Neural progenitor cell (in vitro differentiated cells): Measurements from ENCODE around the gene BPIFA2. TPM values are rescaled to one million over a fixed set of nuclear protein-coding genes. Genes with fewer than 3 reads are reported as not detected.

Experiments
- DNase-seq: peaks from one replicate; pipeline ENCODE4 v3.0.0-alpha.2; 2016; ENCODE audit warnings: low spot score
- H2AFZ ChIP-seq: fragments of 200-600 bp; sonication (generic); replicated peaks from 2 replicates; pipeline ENCODE4 v1.6.1; 2016; ENCODE audit warnings: antibody characterized with exemption
- H3F3A ChIP-seq: fragments of 200-600 bp; sonication (generic); 2 replicates; pipeline ENCODE4 v1.6.1; 2016; ENCODE audit warnings: antibody characterized with exemption, low read depth
- H3K27ac ChIP-seq: fragments of 200-600 bp; sonication (generic); 2 replicates; pipeline ENCODE4 v1.5.1; 2016; ENCODE audit warnings: mild to moderate bottlenecking
- H3K27me3 ChIP-seq: fragments of 200-600 bp; sonication (generic); 2 replicates; pipeline ENCODE4 v1.6.1; 2016; ENCODE audit warnings: mild to moderate bottlenecking, moderate library complexity
- H3K36me3 ChIP-seq: fragments of 200-600 bp; sonication (generic); 2 replicates; pipeline ENCODE4 v1.5.1; 2016
- H3K4me1 ChIP-seq: fragments of 200-600 bp; sonication (generic); 2 replicates; pipeline ENCODE4 v1.6.1; 2016; ENCODE audit warnings: mixed run types
- H3K4me2 ChIP-seq: fragments of 200-600 bp; sonication (generic); 2 replicates; pipeline ENCODE4 v1.6.1; 2016
- H3K4me3 ChIP-seq: fragments of 200-600 bp; sonication (generic); 2 replicates; pipeline ENCODE4 v1.5.1; 2016
- H3K79me2 ChIP-seq: fragments of 200-600 bp; sonication (generic); 2 replicates; pipeline ENCODE4 v1.6.1; 2016; ENCODE audit warnings: low read depth
- H3K9ac ChIP-seq: fragments of 200-600 bp; sonication (generic); 2 replicates; pipeline ENCODE4 v1.6.1; 2016
- H3K9me3 ChIP-seq: fragments of 200-600 bp; sonication (generic); 2 replicates; pipeline ENCODE4 v1.5.1; 2016; ENCODE audit warnings: low read depth
- H4K20me1 ChIP-seq: fragments of 200-600 bp; sonication (generic); 2 replicates; pipeline ENCODE4 v1.6.1; 2016; ENCODE audit warnings: low read depth
- H3K27ac Mint-ChIP-seq: 3 replicates; pipeline ENCODE4 v1.8.0; 2021; ENCODE audit warnings: mixed read lengths
- H3K27me3 Mint-ChIP-seq: 2 replicates; pipeline ENCODE4 v1.8.0; 2022; ENCODE audit warnings: low read depth, mild to moderate bottlenecking, inconsistent platforms, moderate library complexity, mixed read lengths; ENCODE audit not compliant: insufficient read depth
- H3K36me3 Mint-ChIP-seq: 3 replicates; pipeline ENCODE4 v1.8.0; 2021; ENCODE audit warnings: mixed read lengths
- H3K4me1 Mint-ChIP-seq: 3 replicates; pipeline ENCODE4 v1.8.0; 2021; ENCODE audit warnings: mixed read lengths
- H3K4me3 Mint-ChIP-seq: 3 replicates; pipeline ENCODE4 v1.8.0; 2021; ENCODE audit warnings: mild to moderate bottlenecking, moderate library complexity, mixed read lengths
- H3K9me3 Mint-ChIP-seq: 3 replicates; pipeline ENCODE4 v1.8.0; 2020; ENCODE audit warnings: mixed read lengths
- EZH2 ChIP-seq: fragments of 200-600 bp; sonication (generic); IDR thresholded peaks from 2 replicates; pipeline ENCODE4 v1.6.1; 2017; ENCODE audit warnings: antibody characterized with exemption, mild to moderate bottlenecking, moderate library complexity
- EZH2phosphoT487 ChIP-seq: fragments of 200-600 bp; sonication (generic); IDR thresholded peaks from 2 replicates; pipeline ENCODE4 v1.6.1; 2017; ENCODE audit warnings: antibody characterized with exemption
- total RNA-seq: library from RNA; depleted of rRNA; stranded (reverse); fragments of >200 nt; gene quantifications from 2 replicates; pipeline ENCODE4 v1.2.3, GENCODE V29; 2015; ENCODE audit warnings: low replicate concordance
- TF ChIP-seq, protein P1 (sequence below): fragments of 200-600 bp; sonication (generic); IDR thresholded peaks from 2 replicates; pipeline ENCODE4 v1.5.1; 2017; ENCODE audit warnings: antibody characterized with exemption, mild to moderate bottlenecking

Gene BPIFA2
- total RNA-seq, 1 donor from 2014 or later: not detected

DNA sequence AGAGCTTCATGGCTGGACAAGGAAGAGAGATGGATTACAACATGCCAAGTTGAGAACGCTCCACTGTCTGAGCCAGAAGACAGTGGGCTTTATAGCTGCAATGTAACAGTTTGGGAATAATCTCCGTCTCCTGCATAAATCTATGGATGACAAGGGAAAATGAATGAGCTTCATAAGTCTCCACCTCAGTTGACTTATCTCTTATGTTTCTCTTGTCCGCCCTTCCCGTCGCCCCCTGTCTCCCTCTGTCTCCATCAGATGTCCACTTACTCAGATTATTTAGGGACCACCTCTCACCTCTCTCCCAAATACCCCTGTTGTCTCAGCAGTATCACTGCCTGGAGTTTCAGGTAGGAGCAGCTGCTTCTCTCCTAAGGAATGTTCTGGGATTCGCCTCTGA is 13.7 kb upstream of the BPIFA2 start:
- Mint-ChIP-seq H3K9me3 (no peaks in the 10 kb centered on the region), H3K36me3 (no peaks in the 10 kb centered on the region), H3K27ac (no peak overlapping the region), H3K4me3 (no peak overlapping the region), H3K4me1 (no peaks in the 10 kb centered on the region), H3K27me3 (peaks cover 18% of the 10 kb centered on the region)
- no peak overlapping the region for H2AFZ ChIP-seq
- H3K4me1 ChIP-seq: no peaks in the 10 kb centered on the region
- no peak overlapping the region for H3K27ac ChIP-seq
- no peaks in the 10 kb centered on the region for H4K20me1 ChIP-seq
- DNase-seq: no peak
- H3K27me3 ChIP-seq: peaks cover 21% of the 10 kb centered on the region
- H3K4me2 ChIP-seq: no peak overlapping the region
- H3K36me3 ChIP-seq: no peaks in the 10 kb centered on the region
- no peak for TF ChIP-seq EZH2
- H3K4me3 ChIP-seq: no peak overlapping the region
- H3K9ac ChIP-seq: no peak overlapping the region
- no peaks in the 10 kb centered on the region for H3K79me2 ChIP-seq
- H3F3A ChIP-seq: no peaks in the 10 kb centered on the region
- H3K9me3 ChIP-seq: no peaks in the 10 kb centered on the region

DNA sequence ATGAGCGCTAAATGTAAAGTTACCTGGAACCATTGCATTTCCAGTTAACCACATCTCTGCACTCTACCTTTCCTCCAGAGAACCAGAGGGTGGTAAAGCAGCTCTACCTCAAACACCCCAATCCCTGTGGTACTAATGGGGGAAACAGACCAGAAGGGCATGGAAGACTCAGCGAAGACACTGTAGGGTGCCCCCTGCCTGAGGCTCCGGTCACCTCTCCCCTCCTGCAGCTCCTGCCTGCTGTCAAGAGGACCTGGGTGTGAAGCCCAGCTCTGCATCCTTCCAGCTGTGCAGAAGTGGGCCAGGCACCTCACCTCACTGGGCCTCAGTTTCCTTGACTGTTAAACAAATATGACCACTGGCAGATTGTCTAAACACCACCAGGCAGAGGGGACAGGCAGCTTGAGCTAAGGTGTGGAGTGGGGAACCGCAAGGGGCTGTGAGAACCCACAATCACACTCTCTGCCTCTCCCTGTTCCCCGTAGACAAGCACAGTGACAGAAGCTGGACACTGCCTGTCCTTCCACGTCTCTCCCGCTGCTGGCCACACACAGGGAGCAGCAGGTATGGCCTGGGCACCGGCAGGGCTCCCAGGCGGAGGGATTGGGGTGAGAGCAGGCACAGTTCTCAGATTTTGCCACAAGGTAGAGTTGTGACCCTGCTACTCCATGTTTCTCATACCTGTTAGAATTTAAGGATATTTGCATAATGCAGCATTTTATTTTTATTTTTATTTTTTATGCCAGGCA is 9.1 kb upstream of the BPIFA2 start:
- H3K27me3 Mint-ChIP-seq: peaks cover 4% of the 10 kb centered on the region
- no peak for DNase-seq
- Histone ChIP-seq H3K9ac (no peak overlapping the region), H3K79me2 (no peaks in the 10 kb centered on the region), H3K4me3 (no peak overlapping the region), H3K4me2 (no peak overlapping the region), H3K36me3 (no peaks in the 10 kb centered on the region), H3K9me3 (no peaks in the 10 kb centered on the region), H4K20me1 (no peaks in the 10 kb centered on the region), H3K4me1 (no peaks in the 10 kb centered on the region), H3K27ac (no peak overlapping the region), H2AFZ (no peak overlapping the region), H3F3A (no peaks in the 10 kb centered on the region), H3K27me3 (peaks cover 10% of the 10 kb centered on the region)
- no peak for TF ChIP-seq EZH2
- no peaks in the 10 kb centered on the region for H3K4me1 Mint-ChIP-seq
- H3K9me3 Mint-ChIP-seq: no peaks in the 10 kb centered on the region
- no peak overlapping the region for H3K27ac Mint-ChIP-seq
- H3K36me3 Mint-ChIP-seq: no peaks in the 10 kb centered on the region
- no peak overlapping the region for H3K4me3 Mint-ChIP-seq

DNA sequence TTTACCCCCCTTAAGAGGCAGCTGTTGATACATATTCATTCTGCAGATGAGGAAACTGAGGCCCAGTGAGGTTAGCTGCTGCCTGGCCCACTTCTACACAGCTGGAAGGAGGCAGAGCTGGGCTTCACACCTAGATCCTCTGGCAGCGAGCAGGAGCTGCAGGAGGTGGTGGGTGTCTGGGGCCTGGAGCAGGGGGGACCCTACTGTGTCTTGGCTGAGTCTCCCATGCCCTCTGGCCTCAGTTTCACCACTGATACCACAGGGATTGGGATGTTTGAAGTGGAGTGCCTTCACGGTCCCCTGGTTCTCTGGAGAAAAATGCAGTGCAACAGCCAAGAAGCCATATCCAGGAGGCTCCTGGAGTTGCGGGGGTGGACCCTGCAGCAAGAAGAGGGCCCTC is 8.2 kb upstream of the BPIFA2 start:
- Mint-ChIP-seq H3K36me3 (no peaks in the 10 kb centered on the region), H3K27ac (no peak overlapping the region), H3K9me3 (no peaks in the 10 kb centered on the region), H3K4me1 (no peaks in the 10 kb centered on the region), H3K4me3 (no peak overlapping the region), H3K27me3 (peaks cover 4% of the 10 kb centered on the region)
- Histone ChIP-seq H3F3A (no peaks in the 10 kb centered on the region), H3K36me3 (no peaks in the 10 kb centered on the region), H3K27me3 (peaks cover 1% of the 10 kb centered on the region), H3K4me2 (no peak overlapping the region), H3K9ac (no peak overlapping the region), H3K27ac (no peak overlapping the region), H3K4me3 (no peak overlapping the region), H3K4me1 (no peaks in the 10 kb centered on the region), H2AFZ (no peak overlapping the region), H3K9me3 (no peaks in the 10 kb centered on the region), H3K79me2 (no peaks in the 10 kb centered on the region), H4K20me1 (no peaks in the 10 kb centered on the region)
- no peak for DNase-seq
- TF ChIP-seq EZH2phosphoT487 (no peak), EZH2 (no peak)
- TF ChIP-seq, protein P1, sequence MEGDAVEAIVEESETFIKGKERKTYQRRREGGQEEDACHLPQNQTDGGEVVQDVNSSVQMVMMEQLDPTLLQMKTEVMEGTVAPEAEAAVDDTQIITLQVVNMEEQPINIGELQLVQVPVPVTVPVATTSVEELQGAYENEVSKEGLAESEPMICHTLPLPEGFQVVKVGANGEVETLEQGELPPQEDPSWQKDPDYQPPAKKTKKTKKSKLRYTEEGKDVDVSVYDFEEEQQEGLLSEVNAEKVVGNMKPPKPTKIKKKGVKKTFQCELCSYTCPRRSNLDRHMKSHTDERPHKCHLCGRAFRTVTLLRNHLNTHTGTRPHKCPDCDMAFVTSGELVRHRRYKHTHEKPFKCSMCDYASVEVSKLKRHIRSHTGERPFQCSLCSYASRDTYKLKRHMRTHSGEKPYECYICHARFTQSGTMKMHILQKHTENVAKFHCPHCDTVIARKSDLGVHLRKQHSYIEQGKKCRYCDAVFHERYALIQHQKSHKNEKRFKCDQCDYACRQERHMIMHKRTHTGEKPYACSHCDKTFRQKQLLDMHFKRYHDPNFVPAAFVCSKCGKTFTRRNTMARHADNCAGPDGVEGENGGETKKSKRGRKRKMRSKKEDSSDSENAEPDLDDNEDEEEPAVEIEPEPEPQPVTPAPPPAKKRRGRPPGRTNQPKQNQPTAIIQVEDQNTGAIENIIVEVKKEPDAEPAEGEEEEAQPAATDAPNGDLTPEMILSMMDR: no peak

DNA sequence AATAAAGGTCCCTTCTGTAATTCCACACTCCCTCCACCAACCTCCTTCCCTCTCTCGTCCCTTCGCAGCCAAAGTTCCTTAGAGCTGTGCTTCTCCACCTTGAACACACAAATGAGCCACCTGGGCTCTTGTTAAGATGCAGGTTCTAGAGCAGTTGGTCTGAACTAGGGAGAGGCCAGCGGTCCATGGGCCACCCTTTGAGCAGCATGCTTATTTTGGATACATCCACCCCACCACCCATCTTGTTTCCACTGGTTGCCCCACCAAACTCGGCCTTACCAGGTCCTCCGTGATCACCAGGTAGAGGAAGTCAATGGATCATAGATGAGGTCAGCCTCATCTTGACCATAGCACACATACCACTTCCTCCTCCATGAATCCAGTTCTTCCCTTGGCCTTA is 7.3 kb upstream of the BPIFA2 start:
- Histone ChIP-seq H3K36me3 (no peaks in the 10 kb centered on the region), H3K4me3 (no peak overlapping the region), H3K9me3 (no peaks in the 10 kb centered on the region), H3K27me3 (no peaks in the 10 kb centered on the region), H3K4me2 (no peak overlapping the region), H3K27ac (no peak overlapping the region), H2AFZ (no peak overlapping the region), H4K20me1 (no peaks in the 10 kb centered on the region), H3F3A (no peaks in the 10 kb centered on the region), H3K79me2 (no peaks in the 10 kb centered on the region), H3K9ac (no peak overlapping the region), H3K4me1 (no peaks in the 10 kb centered on the region)
- no peaks in the 10 kb centered on the region for H3K9me3 Mint-ChIP-seq
- TF ChIP-seq EZH2: no peak
- TF ChIP-seq EZH2phosphoT487: no peak
- TF ChIP-seq, protein P1: no peak
- DNase-seq: no peak
- H3K27ac Mint-ChIP-seq: no peak overlapping the region
- H3K36me3 Mint-ChIP-seq: no peaks in the 10 kb centered on the region
- H3K4me1 Mint-ChIP-seq: peaks cover 2% of the 10 kb centered on the region
- H3K27me3 Mint-ChIP-seq: peaks cover 2% of the 10 kb centered on the region
- H3K4me3 Mint-ChIP-seq: no peak overlapping the region
